IMR-90 (cell line): Measurements from ENCODE around the gene NR1H4. TPM values are rescaled to one million over a fixed set of nuclear protein-coding genes. Genes with fewer than 3 reads are reported as not detected.

Experiments
- ATAC-seq: fragments of 200-7000 bp; cut with Tn5 transposase; 2 replicates; pipeline ENCODE4 v1.9.1; 2020; ENCODE audit warnings: low read depth, mild to moderate bottlenecking, moderate library complexity
- BruUV-seq: library from RNA; stranded (reverse); fragments of 400-500 nt; replicated peaks from 2 replicates; lab custom pipeline; 2021; lab: Mats Ljungman, UMichigan
- CTCF ChIA-PET: fragments of 300-600 bp; formaldehyde crosslinking; extraction: SDS; loops from one replicate; lab custom pipeline; 2021; ENCODE audit warnings: antibody characterized with exemption; lab: Yijun Ruan, JAX
- POLR2A ChIA-PET: fragments of 300-600 bp; sonication (Branson Sonifier 250); formaldehyde crosslinking; loops from one replicate; lab custom pipeline; 2022; ENCODE audit warnings: antibody characterized with exemption; ENCODE audit not compliant: unreplicated experiment; lab: Charles Lee
- DNase-seq: peaks from one replicate; pipeline ENCODE4 v3.0.0; 2013
- H2AFZ ChIP-seq: replicated peaks from 2 replicates; pipeline ENCODE3; 2013; ENCODE audit warnings: low read length, mild to moderate bottlenecking; ENCODE audit not compliant: poor library complexity
- H2AK5ac ChIP-seq: 2 replicates; pipeline ENCODE4 v1.6.1; 2013; ENCODE audit warnings: low read depth, low read length, inconsistent platforms
- H2AK9ac ChIP-seq: replicated peaks from 2 replicates; pipeline ENCODE3; 2013; ENCODE audit warnings: mild to moderate bottlenecking, low read depth, low read length, moderate library complexity; ENCODE audit not compliant: poor library complexity
- H2BK120ac ChIP-seq: 2 replicates; pipeline ENCODE4 v1.6.1; 2013; ENCODE audit warnings: low read depth, low read length, inconsistent platforms
- H2BK15ac ChIP-seq: 3 replicates; pipeline ENCODE4 v1.6.1; 2013; ENCODE audit warnings: low read depth, low read length, inconsistent platforms
- H2BK20ac ChIP-seq: 2 replicates; pipeline ENCODE4 v1.6.1; 2013; ENCODE audit warnings: low read depth, mild to moderate bottlenecking, inconsistent platforms, low read length, moderate library complexity
- H2BK5ac ChIP-seq: 2 replicates; pipeline ENCODE4 v1.6.1; 2013; ENCODE audit warnings: mild to moderate bottlenecking, low read depth, low read length, inconsistent platforms; ENCODE audit not compliant: poor library complexity, severe bottlenecking
- H3K14ac ChIP-seq: replicated peaks from 2 replicates; pipeline ENCODE4 v1.6.1; 2013; ENCODE audit warnings: low read depth, low read length, inconsistent platforms
- H3K18ac ChIP-seq: 2 replicates; pipeline ENCODE4 v1.6.1; 2013; ENCODE audit warnings: low read depth, low read length, control low read depth
- H3K23ac ChIP-seq: 2 replicates; pipeline ENCODE4 v1.6.1; 2013; ENCODE audit warnings: low read depth, low read length, inconsistent platforms
- H3K27ac ChIP-seq: 2 replicates; pipeline ENCODE4 v1.5.1; 2013; ENCODE audit warnings: mild to moderate bottlenecking, control low read depth, low read length; ENCODE audit not compliant: insufficient read depth
- H3K27me3 ChIP-seq: 2 replicates; pipeline ENCODE4 v1.6.1; 2013; ENCODE audit warnings: low read length; ENCODE audit not compliant: control insufficient read depth, insufficient read depth
- H3K36me3 ChIP-seq: 2 replicates; pipeline ENCODE4 v1.6.1; 2013; ENCODE audit warnings: low read length, mixed read lengths; ENCODE audit not compliant: control insufficient read depth, insufficient read depth
- H3K4ac ChIP-seq: 2 replicates; pipeline ENCODE4 v1.6.1; 2013; ENCODE audit warnings: low read depth, low read length, inconsistent platforms
- H3K4me1 ChIP-seq: 2 replicates; pipeline ENCODE4 v1.6.1; 2013; ENCODE audit warnings: low read length, mixed read lengths; ENCODE audit not compliant: control insufficient read depth, insufficient read depth
- H3K4me2 ChIP-seq: 2 replicates; pipeline ENCODE4 v1.6.1; 2013; ENCODE audit warnings: low read depth, mild to moderate bottlenecking, control low read depth, low read length, moderate library complexity
- H3K4me3 ChIP-seq: 2 replicates; pipeline ENCODE4 v1.5.1; 2013; ENCODE audit warnings: low read depth, mild to moderate bottlenecking, control low read depth, low read length, moderate library complexity; ENCODE audit not compliant: insufficient read depth
- H3K56ac ChIP-seq: 2 replicates; pipeline ENCODE4 v1.6.1; 2013; ENCODE audit warnings: low read length, inconsistent platforms; ENCODE audit not compliant: insufficient read depth; ENCODE audit errors: extremely low read depth
- H3K79me1 ChIP-seq, 2 experiments: 2 replicates each; pipeline ENCODE4 v1.6.1; 2013; ENCODE audit warnings: low read length in 2 of 2, inconsistent platforms in 1 of 2, low read depth in 1 of 2
- H3K9ac ChIP-seq: 2 replicates; pipeline ENCODE4 v1.6.1; 2013; ENCODE audit warnings: low read depth, low read length, control low read depth
- H3K9me1 ChIP-seq: 2 replicates; pipeline ENCODE4 v1.6.1; 2013; ENCODE audit warnings: low read length, inconsistent platforms; ENCODE audit not compliant: insufficient read depth
- H3K9me3 ChIP-seq: 2 replicates; pipeline ENCODE4 v1.6.1; 2013; ENCODE audit warnings: low read length; ENCODE audit not compliant: control insufficient read depth, insufficient read depth
- H4K20me1 ChIP-seq: 2 replicates; pipeline ENCODE4 v1.6.1; 2013; ENCODE audit warnings: low read length, inconsistent platforms; ENCODE audit not compliant: insufficient read depth
- H4K5ac ChIP-seq: 2 replicates; pipeline ENCODE4 v1.6.1; 2013; ENCODE audit warnings: mild to moderate bottlenecking, low read depth, low read length, control low read depth
- H4K8ac ChIP-seq, 2 experiments: 2 replicates each; pipeline ENCODE4 v1.6.1; 2013; ENCODE audit warnings: low read depth in 2 of 2, low read length in 2 of 2, control low read depth in 1 of 2, inconsistent platforms in 1 of 2
- H4K91ac ChIP-seq: 2 replicates; pipeline ENCODE4 v1.6.1; 2013; ENCODE audit warnings: low read depth, low read length, inconsistent platforms; ENCODE audit not compliant: insufficient read depth
- BHLHE40 ChIP-seq: fragments of 150-350 bp; IDR thresholded peaks from 2 replicates; pipeline ENCODE4 v1.6.1; 2016; ENCODE audit warnings: mild to moderate bottlenecking, low read depth, low read length
- CEBPB ChIP-seq: IDR thresholded peaks from 2 replicates; pipeline ENCODE4 v1.6.1; 2012; ENCODE audit warnings: low read depth, low read length, improper control_type of control experiment
- CHD1 ChIP-seq: IDR thresholded peaks from 2 replicates; pipeline ENCODE4 v1.6.1; 2012; ENCODE audit warnings: low read depth, low read length, improper control_type of control experiment
- CTCF ChIP-seq: conservative IDR thresholded peaks from 2 replicates; pipeline ENCODE4 v1.5.1; 2012; ENCODE audit warnings: mild to moderate bottlenecking, low read depth, low read length, improper control_type of control experiment
- ELK1 ChIP-seq: fragments of 150-350 bp; IDR thresholded peaks from 2 replicates; pipeline ENCODE4 v1.6.1; 2016; ENCODE audit warnings: low read depth, mild to moderate bottlenecking, low read length, moderate library complexity, borderline replicate concordance
- FOS ChIP-seq: fragments of 150-350 bp; IDR thresholded peaks from 2 replicates; pipeline ENCODE4 v1.6.1; 2016; ENCODE audit warnings: low read depth, low read length
- MAFK ChIP-seq: IDR thresholded peaks from 2 replicates; pipeline ENCODE4 v1.6.1; 2012; ENCODE audit warnings: low read depth, low read length, improper control_type of control experiment
- MAZ ChIP-seq: IDR thresholded peaks from 2 replicates; pipeline ENCODE4 v1.6.1; 2012; ENCODE audit warnings: low read depth, mild to moderate bottlenecking, low read length, improper control_type of control experiment, moderate library complexity, borderline replicate concordance
- MXI1 ChIP-seq: IDR thresholded peaks from 2 replicates; pipeline ENCODE4 v1.6.1; 2012; ENCODE audit warnings: low read depth, mild to moderate bottlenecking, low read length, moderate library complexity, borderline replicate concordance
- NFE2L2 ChIP-seq: fragments of 150-350 bp; IDR thresholded peaks from 2 replicates; pipeline ENCODE4 v1.6.1; 2016; ENCODE audit warnings: low read depth, mild to moderate bottlenecking, low read length
- POLR2A ChIP-seq: IDR thresholded peaks from 2 replicates; pipeline ENCODE4 v1.6.1; 2012; ENCODE audit warnings: mild to moderate bottlenecking, low read depth, low read length
- RAD21 ChIP-seq: IDR thresholded peaks from 2 replicates; pipeline ENCODE4 v1.6.1; 2012; ENCODE audit warnings: low read length, improper control_type of control experiment
- RCOR1 ChIP-seq: IDR thresholded peaks from 2 replicates; pipeline ENCODE4 v1.6.1; 2012; ENCODE audit warnings: mild to moderate bottlenecking, low read length, improper control_type of control experiment; ENCODE audit not compliant: insufficient replicate concordance
- RFX5 ChIP-seq: IDR thresholded peaks from 2 replicates; pipeline ENCODE4 v1.8.0; 2012; ENCODE audit warnings: low read depth, mild to moderate bottlenecking, low read length, moderate library complexity
- SMC3 ChIP-seq: fragments of 150-350 bp; IDR thresholded peaks from 2 replicates; pipeline ENCODE4 v1.6.1; 2016; ENCODE audit warnings: low read depth, mild to moderate bottlenecking, antibody characterized with exemption, low read length, moderate library complexity
- USF2 ChIP-seq: fragments of 150-350 bp; IDR thresholded peaks from 2 replicates; pipeline ENCODE4 v1.6.1; 2017; ENCODE audit warnings: mild to moderate bottlenecking, antibody characterized with exemption, low read length, low read depth
- WGBS, 2 experiments: methylation state at CpG; one replicate each; pipeline versions ENCODE4 v1.1.5 to v1.1.7; 2013; ENCODE audit warnings: missing lambda C conversion rate in 2 of 2; ENCODE audit not compliant: insufficient read length in 1 of 2; ENCODE audit errors: extremely low coverage in 2 of 2; 5-methylcytosine and 5-hydroxymethylcytosine counted together
- dilution Hi-C: fragments of 300-500 bp; cut with HindIII; formaldehyde crosslinking; loops from one replicate; pipeline ENCODE4 v1.14.3; 2018; ENCODE audit warnings: low sequenced_read_pairs; ENCODE audit not compliant: unreplicated experiment
- in situ Hi-C: fragments of 300-500 bp; cut with MboI; formaldehyde crosslinking; loops from 3 replicates; pipeline ENCODE4 v1.14.3; 2019; ENCODE audit warnings: low sequenced_read_pairs, inconsistent platforms, mixed read lengths
- intact Hi-C: fragments of 100-400 bp; cut with micrococcal nuclease; formaldehyde crosslinking; loops from 2 replicates; pipeline ENCODE4 v1.10.0; 2022
- polyA plus RNA-seq, 3 experiments: library from polyadenylated mRNA; depleted of rRNA; stranded (reverse); fragments of >200 nt; gene quantifications; 2 replicates each; pipeline ENCODE4 v1.2.3, GENCODE V29; 2012; ENCODE audit warnings: low replicate concordance in 1 of 3
- total RNA-seq: library from RNA; depleted of rRNA; stranded (reverse); fragments of >200 nt; gene quantifications from 2 replicates; pipeline ENCODE4 v1.2.3, GENCODE V29; 2012

The NR1H4 gene
- total and polyA plus RNA-seq, 2 of the 4 experiments (the other 2 are of a cell fraction), result not detected

GRCh38 chr12:100539202-100539601, 65.5 kb downstream of the NR1H4 start:
- no CpG with 5 or more reads among the region's 2 CpGs for WGBS, 2 experiments
- ChIA-PET POLR2A (no interaction called here), CTCF (no interaction called here)
- Histone ChIP-seq H3K14ac (no peak overlapping the region), H2AFZ (no peak overlapping the region), H3K4me1 (no peaks in the 10 kb centered on the region), H3K36me3 (no peaks in the 10 kb centered on the region), H3K23ac (no peak overlapping the region), H3K9me3 (no peaks in the 10 kb centered on the region), H4K20me1 (no peaks in the 10 kb centered on the region), H4K5ac (no peak overlapping the region), H2BK15ac (no peak overlapping the region), H3K9ac (no peak overlapping the region), H2BK5ac (no peak overlapping the region), H4K8ac (no peak overlapping the region), H3K27me3 (no peaks in the 10 kb centered on the region), H3K79me1 (no peaks in the 10 kb centered on the region), H2BK120ac (no peak overlapping the region), H2AK5ac (no peak overlapping the region), H4K91ac (no peak overlapping the region), H3K4ac (no peak overlapping the region), H3K18ac (no peak overlapping the region), H2AK9ac (no peak overlapping the region), H3K4me2 (no peak overlapping the region), H3K56ac (no peak overlapping the region), H2BK20ac (no peak overlapping the region), H3K27ac (no peak overlapping the region), H3K9me1 (no peaks in the 10 kb centered on the region), H3K4me3 (no peak overlapping the region)
- BruUV-seq, result no TSS peak
- intact Hi-C loops (no loop called here), dilution Hi-C loops (no loop called here), in situ Hi-C loops (loop anchor here (25.0 kb wide), 1 partner anchor 177 kb away; the partner anchor contains the start of gene SLC17A8)
- TF ChIP-seq CTCF, result no peak
- TF ChIP-seq FOS, result no peak
- no peak for TF ChIP-seq MAFK
- no peak for TF ChIP-seq ELK1
- TF ChIP-seq SMC3, result no peak
- TF ChIP-seq CEBPB, result no peak
- no peak for TF ChIP-seq POLR2A
- TF ChIP-seq RAD21, result no peak
- TF ChIP-seq MAZ, result no peak
- TF ChIP-seq RFX5, result no peak
- TF ChIP-seq BHLHE40, result no peak
- TF ChIP-seq NFE2L2, result no peak
- no peak for TF ChIP-seq USF2
- TF ChIP-seq MXI1, result no peak
- no peak for TF ChIP-seq RCOR1
- TF ChIP-seq CHD1, result no peak
- ATAC-seq (0 out of 2 replicates have a peak, but pooled peaks have one; percentile 42), DNase-seq (peak; percentile 37)
